Measurements from ENCODE around the gene TCIRG1. TPM values are rescaled to one million over a fixed set of nuclear protein-coding genes. Genes with fewer than 3 reads are reported as not detected.
"Not testable (repeated sequence)": the region's sequence is repeated elsewhere in the genome, so short reads cannot be mapped to it uniquely, and the experiment has no call there.

TCIRG1 gene
- total RNA-seq, result 100 to 1,000 TPM in 1 of 3 donors, 10 to 100 TPM in 2; 71.4 to 135 (median 90.3) TPM

GRCh38 chr11:68038718-68039525 is at the start of gene TCIRG1:
Gene TCIRG1, plus strand, starts transcription at chr11:68039025. Its CDS starts 2,247 bp downstream, at chr11:68041272.
- Histone ChIP-seq H3K36me3 (no peaks in the 10 kb centered on the region), H3K27me3 (no peaks in the 10 kb centered on the region), H3K9me3 (no peaks in the 10 kb centered on the region), H3K4me1 (peaks cover 12 to 20% of the 10 kb centered on the region in 2 donors), H3K27ac (peak within 1 kb of the TSS; percentile 88 to 92), H3K4me3 (peak within 1 kb of the TSS; percentile 68 to 79 (median 69))
- intact Hi-C loops (cut with DNase I; ENCODE audit: low total_unique reads), result no loop called here
- DNase-seq (ENCODE audit: low spot score in 2 of 2), result peak; percentile 80 to 81
- TF ChIP-seq POLR2A (IDR thresholded peaks at IDR 0.05) (peak; percentile 89), POLR2AphosphoS5 (IDR thresholded peaks at IDR 0.05) (peak; percentile 20 to 83 (median 42)), CTCF (IDR thresholded peaks at IDR 0.05) (peak in 1 of 3 donors; percentile 25)

- H3K4me1 ChIP-seq; H3K27ac ChIP-seq; H3K27me3 ChIP-seq; DNase-seq (ENCODE audit: low spot score in 2 of 2); intact Hi-C loops (cut with DNase I; ENCODE audit: low total_unique reads); H3K9me3 ChIP-seq; H3K36me3 ChIP-seq: not testable (repeated sequence)
- H3K4me3 ChIP-seq, result peak overlapping the region in 1 of 3 donors; percentile 15
These were observed 48.1 kb upstream of the TCIRG1 start for GRCh38 chr11:67990546-67991346.

DNA sequence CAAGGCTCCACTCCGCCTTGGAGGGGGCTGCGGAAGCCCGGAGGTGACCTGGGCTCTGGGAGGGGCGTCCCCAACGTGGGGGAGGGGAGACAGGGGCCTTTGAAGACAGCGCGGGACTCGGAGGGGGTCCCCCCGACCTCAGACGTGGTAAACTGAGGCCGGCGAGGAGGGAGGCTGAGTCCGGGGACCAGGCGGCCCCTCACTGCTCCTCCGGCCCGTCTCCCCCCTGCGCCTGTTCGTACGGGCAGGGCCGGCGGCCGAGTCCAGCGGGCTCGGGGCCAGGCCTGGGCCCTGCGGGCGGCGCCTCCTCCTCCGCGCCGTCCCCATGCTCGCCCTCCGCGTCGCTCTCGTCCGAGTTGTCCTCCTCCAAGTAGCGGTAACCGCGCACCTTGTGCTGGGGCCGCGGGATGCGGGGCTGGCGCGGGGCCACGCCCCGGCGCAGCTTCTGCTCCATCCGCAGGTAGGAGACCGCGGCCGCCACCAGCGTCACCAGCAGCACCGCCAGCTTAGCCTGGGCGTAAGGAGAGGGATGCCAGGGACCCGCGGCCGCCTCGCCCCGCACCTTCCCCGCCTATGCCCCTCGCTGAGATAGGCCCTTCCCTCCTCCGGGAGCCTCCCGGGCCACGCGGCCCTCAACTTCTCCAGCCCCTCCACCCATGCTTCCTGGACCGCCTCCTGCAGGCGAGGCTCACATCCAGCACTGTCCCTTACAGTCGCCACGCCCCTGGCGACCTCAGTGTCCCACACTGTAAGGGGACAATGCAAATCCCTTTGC is 47.3 kb upstream of the TCIRG1 start:
- H3K4me3 ChIP-seq, result peak overlapping the region in 1 of 3 donors; percentile 39
- H3K9me3 ChIP-seq; H3K27ac ChIP-seq; H3K36me3 ChIP-seq; H3K4me1 ChIP-seq; intact Hi-C loops (cut with DNase I; ENCODE audit: low total_unique reads); H3K27me3 ChIP-seq; DNase-seq (ENCODE audit: low spot score in 2 of 2): not testable (repeated sequence)

DNA sequence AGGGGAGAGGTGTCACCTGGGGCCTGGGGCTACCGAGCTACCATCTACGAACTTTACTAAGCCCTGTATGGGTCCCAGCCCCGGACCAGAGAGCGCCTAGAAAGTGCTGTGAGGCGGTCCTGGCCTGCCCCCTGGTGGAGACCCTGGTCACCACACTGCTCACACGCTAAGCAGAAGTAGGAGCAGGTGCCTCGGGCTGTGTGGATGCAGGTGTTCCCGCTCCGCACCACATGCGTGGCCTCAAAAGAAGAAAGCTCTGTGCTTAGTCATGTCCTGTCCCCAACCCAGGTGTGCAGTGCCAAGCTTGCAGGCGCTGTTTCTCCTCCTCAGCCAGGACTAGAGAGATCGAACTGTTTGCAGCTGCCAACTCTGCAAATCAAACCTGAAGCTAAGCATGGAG is 45.0 kb upstream of the TCIRG1 start:
- DNase-seq (ENCODE audit: low spot score in 2 of 2), result peak in 1 of 2 donors; percentile 75
- intact Hi-C loops (cut with DNase I; ENCODE audit: low total_unique reads); H3K36me3 ChIP-seq; H3K27ac ChIP-seq; H3K4me3 ChIP-seq; H3K27me3 ChIP-seq; H3K4me1 ChIP-seq; H3K9me3 ChIP-seq: not testable (repeated sequence)
- TF ChIP-seq CTCF (IDR thresholded peaks at IDR 0.05), result peak in 2 of 3 donors; percentile 55 to 76

DNA sequence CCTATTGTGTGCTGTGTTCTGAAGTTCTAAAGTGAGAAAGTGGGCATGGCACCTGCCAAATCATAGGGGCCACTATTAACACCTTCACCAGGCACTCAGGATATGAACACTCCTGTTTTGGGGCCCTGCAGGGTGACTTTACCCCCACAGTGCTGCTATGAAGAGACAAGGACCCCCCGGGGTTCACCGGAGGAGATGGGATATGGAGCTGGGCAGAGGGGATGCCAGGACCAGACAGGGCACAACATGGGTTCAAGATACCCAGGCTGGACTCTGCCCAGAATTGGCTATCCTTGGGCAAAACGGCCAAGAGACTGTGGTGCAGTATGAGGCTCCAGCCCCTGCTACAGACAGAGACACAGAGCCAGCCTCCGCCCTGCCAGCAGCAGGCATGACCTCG is 44.4 kb upstream of the TCIRG1 start:
- H3K36me3 ChIP-seq; intact Hi-C loops (cut with DNase I; ENCODE audit: low total_unique reads); H3K9me3 ChIP-seq; H3K4me1 ChIP-seq; H3K27me3 ChIP-seq; H3K27ac ChIP-seq; DNase-seq (ENCODE audit: low spot score in 2 of 2); H3K4me3 ChIP-seq: not testable (repeated sequence)

- intact Hi-C loops (cut with DNase I; ENCODE audit: low total_unique reads); H3K36me3 ChIP-seq; H3K27ac ChIP-seq; DNase-seq (ENCODE audit: low spot score in 2 of 2); H3K4me3 ChIP-seq; H3K27me3 ChIP-seq; H3K4me1 ChIP-seq; H3K9me3 ChIP-seq: not testable (repeated sequence)
These were observed 43.7 kb upstream of the TCIRG1 start for GRCh38 chr11:67995129-67995528.

DNA sequence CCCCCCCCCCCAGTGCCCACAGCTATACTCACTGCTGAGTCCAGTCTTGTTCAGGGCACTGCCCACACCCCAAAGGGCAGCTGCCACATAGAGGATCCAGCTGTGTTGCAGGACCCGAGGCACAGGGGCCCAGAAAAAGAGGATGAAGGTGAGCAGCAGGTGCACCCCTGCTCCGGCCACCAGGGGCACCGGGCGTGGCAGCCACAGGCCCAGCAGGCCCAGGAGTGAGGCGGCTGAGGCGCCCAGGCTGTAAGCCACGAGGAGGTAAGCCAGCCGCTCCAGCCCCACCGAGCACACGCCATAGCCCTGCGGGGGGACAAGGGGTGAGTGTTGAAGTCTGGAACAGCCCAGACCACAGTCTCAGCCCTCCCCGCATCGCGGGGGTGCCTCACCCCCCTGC is 43.2 kb upstream of the TCIRG1 start:
- H3K4me3 ChIP-seq; H3K27me3 ChIP-seq; DNase-seq (ENCODE audit: low spot score in 2 of 2); H3K27ac ChIP-seq; H3K36me3 ChIP-seq; intact Hi-C loops (cut with DNase I; ENCODE audit: low total_unique reads); H3K9me3 ChIP-seq; H3K4me1 ChIP-seq: not testable (repeated sequence)

All from breast epithelium (tissue), 4 donors.